GM12875 (cell line): Measurements from ENCODE around the gene DPEP1.
"Not testable (repeated sequence)": the region's sequence is repeated elsewhere in the genome, so short reads cannot be mapped to it uniquely, and the experiment has no call there.

ENCODE experiments used
- H3K4me3 ChIP-seq: one replicate; pipeline ENCODE4 v1.5.1; 2011; ENCODE audit warnings: low read depth, low read length, control low read depth
- TF ChIP-seq, protein P1 (sequence below): IDR thresholded peaks from 2 replicates; pipeline ENCODE4 v1.5.1; 2011; ENCODE audit warnings: low read depth, mild to moderate bottlenecking, control low read depth, inconsistent platforms, low read length, moderate library complexity, borderline replicate concordance; ENCODE audit not compliant: insufficient read depth

The DPEP1 gene

DNA sequence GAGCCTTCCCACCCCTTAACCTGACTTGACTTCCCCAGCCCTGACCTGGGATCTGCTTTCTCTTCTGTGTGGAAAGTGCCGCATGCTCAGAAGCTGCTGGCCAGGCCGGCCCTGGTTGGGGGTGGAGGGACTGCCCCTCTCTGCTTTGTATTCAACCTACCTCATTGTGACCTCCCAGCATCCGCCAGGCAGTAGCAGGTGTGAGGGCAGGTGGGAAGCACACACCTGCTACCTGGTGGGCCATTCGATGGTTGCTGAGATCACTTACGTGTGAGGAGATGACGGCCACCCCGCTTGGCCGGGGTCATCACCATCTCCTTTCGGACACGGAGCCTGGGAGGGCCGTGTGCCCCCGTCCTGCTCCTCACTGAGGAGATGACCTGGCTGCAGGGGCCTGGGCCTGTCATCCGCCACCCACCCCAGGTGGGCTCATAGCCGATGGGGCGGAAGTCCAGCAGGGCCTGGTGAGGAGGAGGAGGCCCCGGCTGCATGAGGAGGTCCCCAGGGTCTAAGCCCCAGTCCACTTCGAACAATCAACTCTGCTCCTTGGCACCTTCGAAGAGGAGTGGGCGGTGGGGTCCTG is 30.7 kb upstream of the DPEP1 start:
- TF ChIP-seq, protein P1, sequence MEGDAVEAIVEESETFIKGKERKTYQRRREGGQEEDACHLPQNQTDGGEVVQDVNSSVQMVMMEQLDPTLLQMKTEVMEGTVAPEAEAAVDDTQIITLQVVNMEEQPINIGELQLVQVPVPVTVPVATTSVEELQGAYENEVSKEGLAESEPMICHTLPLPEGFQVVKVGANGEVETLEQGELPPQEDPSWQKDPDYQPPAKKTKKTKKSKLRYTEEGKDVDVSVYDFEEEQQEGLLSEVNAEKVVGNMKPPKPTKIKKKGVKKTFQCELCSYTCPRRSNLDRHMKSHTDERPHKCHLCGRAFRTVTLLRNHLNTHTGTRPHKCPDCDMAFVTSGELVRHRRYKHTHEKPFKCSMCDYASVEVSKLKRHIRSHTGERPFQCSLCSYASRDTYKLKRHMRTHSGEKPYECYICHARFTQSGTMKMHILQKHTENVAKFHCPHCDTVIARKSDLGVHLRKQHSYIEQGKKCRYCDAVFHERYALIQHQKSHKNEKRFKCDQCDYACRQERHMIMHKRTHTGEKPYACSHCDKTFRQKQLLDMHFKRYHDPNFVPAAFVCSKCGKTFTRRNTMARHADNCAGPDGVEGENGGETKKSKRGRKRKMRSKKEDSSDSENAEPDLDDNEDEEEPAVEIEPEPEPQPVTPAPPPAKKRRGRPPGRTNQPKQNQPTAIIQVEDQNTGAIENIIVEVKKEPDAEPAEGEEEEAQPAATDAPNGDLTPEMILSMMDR = no peak
- no peak overlapping the region for H3K4me3 ChIP-seq

DNA sequence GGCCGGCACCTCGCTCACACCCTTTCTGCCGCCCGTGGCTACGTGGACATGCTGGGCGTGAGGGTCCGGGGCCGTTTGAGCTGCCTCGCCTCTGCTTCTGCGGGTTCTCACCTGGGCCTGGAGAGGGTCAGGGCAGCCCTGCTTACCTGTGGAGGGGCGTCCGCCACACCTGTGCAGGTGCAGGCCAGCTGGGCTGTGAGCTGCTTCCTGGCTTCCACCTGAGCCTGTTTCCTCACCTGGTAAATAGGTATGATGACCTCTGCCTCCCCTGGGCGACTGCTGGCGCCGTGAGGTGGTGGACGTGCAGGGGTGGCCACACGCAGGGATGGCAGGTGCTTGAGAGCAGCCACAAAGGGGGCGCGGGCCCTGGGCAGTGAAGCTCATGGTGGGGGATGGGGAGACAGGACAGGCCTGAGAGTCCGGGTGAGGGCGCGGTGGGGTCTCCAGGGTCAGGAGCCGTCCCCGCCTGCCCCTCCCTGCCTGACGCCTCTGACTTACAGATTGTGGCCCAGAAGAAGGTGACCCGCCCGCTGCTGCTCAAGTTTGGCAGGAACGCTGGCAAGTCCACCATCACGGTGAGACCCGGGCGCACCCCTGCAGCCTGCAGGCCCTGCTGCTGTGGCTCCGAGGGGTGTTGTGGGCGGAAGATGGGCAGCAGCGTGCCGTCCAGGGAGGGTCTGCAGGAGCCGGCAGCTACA is 30.1 kb upstream of the DPEP1 start:
- H3K4me3 ChIP-seq = no peak overlapping the region
- TF ChIP-seq, protein P1 = no peak

DNA sequence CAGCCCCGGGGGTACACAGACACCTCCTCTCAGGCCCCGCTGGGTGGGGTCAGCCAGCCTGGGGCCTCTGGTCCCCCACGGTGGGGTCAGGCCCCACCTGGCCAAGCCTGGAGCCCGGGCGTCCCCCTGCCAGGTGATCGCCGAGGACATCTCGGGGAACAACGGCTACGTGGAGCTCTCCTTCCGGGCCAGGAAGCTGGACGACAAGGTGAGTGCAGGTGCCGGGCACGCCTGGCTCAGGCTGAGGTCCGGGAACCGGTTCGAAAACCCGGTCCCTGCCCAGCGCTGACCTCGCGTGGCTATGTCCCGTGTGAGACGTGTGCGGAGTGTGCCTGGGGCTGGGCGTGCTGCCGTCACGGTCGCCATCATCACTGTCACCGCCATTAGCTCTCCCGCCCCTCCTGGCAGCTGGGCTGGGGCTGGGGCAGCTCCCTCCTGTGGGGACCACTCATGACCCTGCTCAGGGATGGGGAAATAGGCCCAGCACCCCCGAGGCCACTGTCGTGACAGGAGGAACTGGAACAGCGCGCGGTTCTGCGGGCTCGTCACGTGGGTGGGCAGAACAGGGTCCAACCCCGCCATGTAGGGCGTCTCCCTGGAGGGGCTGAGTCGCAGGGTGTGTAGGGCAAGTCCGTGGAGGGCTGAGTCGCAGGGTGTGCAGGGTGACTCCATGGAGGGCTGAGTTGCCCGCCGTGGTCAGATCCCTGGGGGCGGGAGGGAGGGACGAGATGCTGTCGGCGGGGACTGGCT is 29.4 kb upstream of the DPEP1 start:
- H3K4me3 ChIP-seq = no peak overlapping the region
- TF ChIP-seq, protein P1 = no peak

DNA sequence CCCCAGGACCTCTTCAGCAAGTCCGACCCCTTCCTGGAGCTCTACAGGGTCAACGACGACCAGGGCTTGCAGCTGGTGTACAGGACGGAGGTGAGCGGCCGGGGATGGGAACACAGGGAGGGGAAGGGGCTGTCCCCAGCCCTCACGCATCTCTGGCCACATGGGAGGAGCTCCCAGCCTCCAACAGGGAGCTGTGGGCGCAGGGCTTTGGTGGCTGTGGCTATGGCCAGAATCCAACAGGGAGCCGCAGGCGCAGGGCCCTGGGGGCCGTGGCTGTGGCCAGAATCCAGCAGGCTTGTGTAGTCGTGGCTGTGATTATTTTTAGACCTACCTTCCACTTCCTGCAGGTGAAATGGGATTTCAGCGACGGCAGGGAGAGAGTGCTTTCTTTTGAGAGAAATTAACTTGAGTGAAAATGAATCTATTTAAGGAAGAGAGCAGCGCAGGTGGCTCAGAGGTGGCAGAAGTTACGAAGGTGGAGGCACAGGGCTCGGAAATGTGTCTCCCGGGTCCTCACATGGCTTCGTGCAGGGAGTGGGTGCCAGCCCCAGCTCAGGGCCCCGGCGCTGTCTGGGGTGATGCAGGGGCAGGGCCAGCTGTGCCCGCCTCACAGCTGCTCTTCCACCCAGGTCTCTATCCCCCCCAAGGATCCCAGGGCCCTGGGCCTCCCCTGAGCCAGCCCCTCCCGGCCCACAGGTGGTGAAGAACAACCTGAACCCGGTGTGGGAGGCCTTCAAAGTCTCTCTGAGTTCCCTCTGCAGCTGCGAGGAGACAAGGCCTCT is 28.5 kb upstream of the DPEP1 start:
- TF ChIP-seq, protein P1 = no peak

DNA sequence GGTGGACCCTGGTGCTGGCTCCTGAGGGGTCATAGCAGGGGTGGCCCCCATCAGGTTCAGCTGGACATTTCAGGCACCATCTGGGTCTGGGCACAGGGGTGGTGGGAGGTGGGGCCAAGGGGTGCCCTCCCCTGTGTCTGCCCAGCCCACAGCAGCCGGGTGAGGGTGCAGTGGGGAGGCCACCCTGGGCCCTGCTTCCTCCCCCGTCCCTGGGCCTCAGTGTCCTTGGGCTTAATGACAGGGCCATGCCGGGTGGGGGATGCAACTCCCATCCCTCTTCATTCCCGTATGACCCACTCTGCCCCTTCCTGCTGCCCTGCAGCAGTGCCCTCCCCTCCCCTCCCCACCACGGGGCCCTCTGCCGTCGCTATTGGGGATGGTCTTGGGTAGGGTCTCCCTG is 27.2 kb upstream of the DPEP1 start:
- no peak overlapping the region for H3K4me3 ChIP-seq
- TF ChIP-seq, protein P1 = no peak

More for the DNA sequence above, 28.5 kb upstream of the DPEP1 start:
- no peak overlapping the region for H3K4me3 ChIP-seq

DNA sequence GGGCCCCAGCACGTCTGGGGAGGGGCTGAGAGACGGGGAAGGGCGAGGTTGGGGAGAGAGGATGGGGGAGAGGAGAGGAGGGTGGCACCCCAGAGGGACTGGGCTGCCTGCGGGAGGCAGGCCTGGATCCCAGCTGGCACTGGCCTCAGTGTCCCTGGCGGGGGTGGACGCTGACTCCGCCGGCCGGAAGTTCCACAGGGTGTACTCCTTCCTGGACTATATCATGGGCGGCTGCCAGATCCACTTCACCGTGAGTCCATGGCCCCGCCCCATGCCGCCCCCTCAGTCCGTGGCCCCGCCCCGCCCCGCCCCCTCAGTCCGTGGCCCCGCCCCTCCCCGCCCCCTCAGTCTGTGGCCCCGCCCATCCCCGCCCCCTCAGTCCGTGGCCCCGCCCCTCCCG is 26.6 kb upstream of the DPEP1 start:
- no peak overlapping the region for H3K4me3 ChIP-seq
- TF ChIP-seq, protein P1 = no peak

DNA sequence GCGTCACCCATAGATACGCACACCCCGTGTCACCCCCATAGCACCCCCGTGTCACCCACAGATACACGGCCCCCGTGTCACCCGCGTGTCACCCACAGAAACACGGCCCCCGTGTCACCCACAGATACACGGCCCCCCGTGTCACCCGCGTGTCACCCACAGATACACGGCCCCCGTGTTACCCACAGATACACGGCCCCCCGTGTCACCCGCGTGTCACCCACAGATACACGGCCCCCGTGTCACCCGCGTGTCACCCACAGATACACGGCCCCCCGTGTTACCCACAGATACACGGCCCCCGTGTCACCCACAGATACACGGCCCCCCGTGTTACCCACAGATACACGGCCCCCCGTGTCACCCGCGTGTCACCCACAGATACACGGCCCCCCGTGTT is 25.8 kb upstream of the DPEP1 start:
- not testable (repeated sequence) for H3K4me3 ChIP-seq
